ENCODE results near the gene SYTL3.

- no peak for TF ChIP-seq CTCF (IDR thresholded peaks at IDR 0.05)
- TF ChIP-seq POLR2A (IDR thresholded peaks at IDR 0.05): no peak
Measured at GRCh38 chr6:158737710-158738615, 88.1 kb downstream of the SYTL3 start.
